GM12873 (cell line): ENCODE data around the gene SULT2A1.

ENCODE experiments used
- TF ChIP-seq, protein P1 (sequence below): IDR thresholded peaks from 2 replicates; pipeline ENCODE4 v1.5.1; 2012; ENCODE audit warnings: low read depth, mild to moderate bottlenecking, moderate library complexity, low read length, control low read depth; ENCODE audit not compliant: insufficient read depth; ENCODE audit errors: missing control alignments

SULT2A1 gene

GRCh38 chr19:47886010-47886559 is at the start of gene SULT2A1:
SULT2A1 (minus strand) TSS chr19:47886315; CDS start chr19:47886257, 58 bp downstream.
- TF ChIP-seq, protein P1, sequence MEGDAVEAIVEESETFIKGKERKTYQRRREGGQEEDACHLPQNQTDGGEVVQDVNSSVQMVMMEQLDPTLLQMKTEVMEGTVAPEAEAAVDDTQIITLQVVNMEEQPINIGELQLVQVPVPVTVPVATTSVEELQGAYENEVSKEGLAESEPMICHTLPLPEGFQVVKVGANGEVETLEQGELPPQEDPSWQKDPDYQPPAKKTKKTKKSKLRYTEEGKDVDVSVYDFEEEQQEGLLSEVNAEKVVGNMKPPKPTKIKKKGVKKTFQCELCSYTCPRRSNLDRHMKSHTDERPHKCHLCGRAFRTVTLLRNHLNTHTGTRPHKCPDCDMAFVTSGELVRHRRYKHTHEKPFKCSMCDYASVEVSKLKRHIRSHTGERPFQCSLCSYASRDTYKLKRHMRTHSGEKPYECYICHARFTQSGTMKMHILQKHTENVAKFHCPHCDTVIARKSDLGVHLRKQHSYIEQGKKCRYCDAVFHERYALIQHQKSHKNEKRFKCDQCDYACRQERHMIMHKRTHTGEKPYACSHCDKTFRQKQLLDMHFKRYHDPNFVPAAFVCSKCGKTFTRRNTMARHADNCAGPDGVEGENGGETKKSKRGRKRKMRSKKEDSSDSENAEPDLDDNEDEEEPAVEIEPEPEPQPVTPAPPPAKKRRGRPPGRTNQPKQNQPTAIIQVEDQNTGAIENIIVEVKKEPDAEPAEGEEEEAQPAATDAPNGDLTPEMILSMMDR, result no peak

DNA sequence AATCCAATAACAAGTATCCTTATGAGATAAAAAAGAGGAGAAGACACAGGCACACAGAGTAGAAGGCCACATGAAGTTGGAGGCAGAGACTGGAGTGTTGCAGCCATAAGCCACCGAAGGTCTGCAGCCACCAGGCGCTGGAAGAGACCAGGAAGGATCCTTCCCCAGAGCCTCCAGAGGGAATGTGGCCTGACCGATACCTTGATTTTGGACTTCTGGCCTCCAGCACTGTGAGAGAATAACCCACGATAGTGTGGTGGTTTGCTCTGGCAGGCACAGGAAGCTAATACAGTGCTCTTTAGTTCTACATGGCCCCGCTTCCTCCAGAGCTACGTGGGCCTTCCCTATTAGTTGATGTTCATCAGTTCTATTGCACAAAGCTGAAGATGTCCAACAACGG is 15.3 kb upstream of the SULT2A1 start:
- TF ChIP-seq, protein P1, result no peak

GRCh38 chr19:47899335-47899734 is 13.2 kb upstream of the SULT2A1 start:
- TF ChIP-seq, protein P1, result no peak

DNA sequence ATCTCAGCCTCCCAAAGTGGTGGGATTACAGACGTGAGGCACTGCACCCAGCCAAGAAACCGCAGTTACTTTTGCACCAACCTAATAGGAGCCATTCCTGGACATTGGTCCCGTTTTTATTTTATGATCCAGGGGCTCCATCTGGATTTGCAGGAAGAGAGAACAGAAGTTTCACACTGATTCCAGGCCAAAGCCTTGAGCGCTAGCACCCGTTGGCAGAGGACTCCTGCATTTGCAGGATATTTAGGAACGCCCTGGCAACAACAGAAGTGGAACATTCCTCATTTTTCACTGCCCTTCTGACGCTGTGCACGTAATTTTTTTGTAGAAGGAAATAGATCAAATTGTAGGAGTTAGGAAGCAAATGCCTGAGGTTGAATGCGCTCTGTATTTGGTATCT is 11.7 kb upstream of the SULT2A1 start:
- TF ChIP-seq, protein P1, result no peak

- TF ChIP-seq, protein P1, result no peak
These were observed 10.7 kb upstream of the SULT2A1 start for GRCh38 chr19:47896773-47897172.

DNA sequence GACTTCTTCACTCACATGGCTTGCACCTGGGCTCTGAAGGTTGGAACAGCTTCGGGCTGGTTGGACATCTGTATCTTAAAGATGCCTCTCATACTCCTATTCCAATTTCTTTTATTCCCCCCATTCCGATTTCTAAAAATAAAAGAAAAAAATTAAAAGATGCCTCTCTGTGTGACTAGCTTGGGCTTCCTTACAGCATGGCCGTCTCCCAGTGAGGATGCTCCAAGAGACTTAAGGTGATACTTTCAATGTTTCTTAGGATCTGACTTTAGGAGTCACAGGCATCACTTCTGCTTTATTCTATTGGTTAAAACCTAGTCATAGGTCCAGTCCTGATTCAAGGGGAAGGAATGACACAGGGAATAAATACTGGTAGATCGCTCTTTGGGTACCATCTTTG is 9.9 kb upstream of the SULT2A1 start:
- TF ChIP-seq, protein P1, result no peak

DNA sequence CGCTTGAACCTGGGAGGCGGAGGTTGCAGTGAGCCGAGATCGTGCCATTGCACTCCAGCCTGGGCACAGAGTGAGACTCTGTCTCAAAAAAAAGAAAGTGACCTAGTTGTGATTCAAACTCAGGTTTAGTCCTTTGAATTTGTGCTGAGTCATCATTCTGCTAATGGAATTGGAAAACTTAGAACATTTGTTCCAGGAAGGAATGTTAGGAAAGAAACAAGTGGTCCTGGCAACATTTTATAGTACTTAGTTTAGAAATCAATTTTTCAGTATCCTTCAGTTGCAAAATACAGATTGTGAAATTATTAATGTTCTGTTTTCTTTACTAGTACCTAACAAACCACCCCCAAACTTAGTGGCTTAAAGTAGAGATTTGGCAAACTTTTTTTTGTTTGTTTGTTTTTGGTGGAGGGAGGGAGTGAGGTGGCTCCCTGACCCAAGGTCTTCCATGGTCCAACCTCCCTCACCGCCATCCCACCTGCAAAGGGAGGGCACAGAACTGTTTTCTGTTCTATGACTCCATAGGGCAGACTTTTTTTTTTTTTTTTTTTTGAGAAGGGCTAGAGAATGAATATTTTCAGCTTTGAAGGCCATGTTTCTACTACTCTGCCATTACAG is 9.2 kb upstream of the SULT2A1 start:
- TF ChIP-seq, protein P1, result no peak
